Caco-2 (cell line): ENCODE data around the gene FBXO45. TPM values are rescaled to one million over a fixed set of nuclear protein-coding genes. Genes with fewer than 3 reads are reported as not detected.
"Not testable (repeated sequence)": the region's sequence is repeated elsewhere in the genome, so short reads cannot be mapped to it uniquely, and the experiment has no call there.

Experiments used
- BruUV-seq: library from RNA; stranded (reverse); fragments of 400-500 nt; replicated peaks from 2 replicates; lab custom pipeline; 2021; lab: Mats Ljungman, UMichigan
- CTCF ChIA-PET: fragments of 300-600 bp; sonication (Branson Sonifier 250); formaldehyde crosslinking; loops from one replicate; lab custom pipeline; 2022; ENCODE audit warnings: antibody characterized with exemption; lab: Charles Lee
- POLR2A ChIA-PET: fragments of 300-600 bp; sonication (Branson Sonifier 250); formaldehyde crosslinking; loops from one replicate; lab custom pipeline; 2022; ENCODE audit warnings: antibody characterized with exemption; lab: Charles Lee
- DNase-seq, 2 experiments: peaks; one replicate each; pipeline versions ENCODE4 v3.0.0 to v3.0.0-alpha.2; 2020 to 2022
- H3K27me3 ChIP-seq: replicated peaks from 2 replicates; pipeline ENCODE4 v1.6.0; 2011; ENCODE audit warnings: low read length; ENCODE audit not compliant: control insufficient read depth, insufficient read depth
- H3K36me3 ChIP-seq: 2 replicates; pipeline ENCODE4 v1.5.1; 2011; ENCODE audit warnings: low read length; ENCODE audit not compliant: control insufficient read depth, insufficient read depth
- H3K4me1 ChIP-seq: fragments of 250-450 bp; sonication (Bioruptor Pico); 2 replicates; pipeline ENCODE4 v1.5.1; 2020; ENCODE audit warnings: mild to moderate bottlenecking
- H3K4me3 ChIP-seq: 2 replicates; pipeline ENCODE4 v1.5.1; 2011; ENCODE audit warnings: low read depth, mild to moderate bottlenecking, control low read depth, low read length
- H3K9me3 ChIP-seq: fragments of 250-450 bp; sonication (Bioruptor Pico); 2 replicates; pipeline ENCODE4 v1.5.1; 2020; ENCODE audit warnings: mild to moderate bottlenecking, moderate library complexity
- H3K27ac Mint-ChIP-seq: one replicate; pipeline ENCODE4 v1.8.0; 2022; ENCODE audit warnings: mixed read lengths; ENCODE audit not compliant: unreplicated experiment
- H3K27me3 Mint-ChIP-seq: one replicate; pipeline ENCODE4 v1.8.0; 2022; ENCODE audit warnings: mixed read lengths; ENCODE audit not compliant: insufficient read depth, unreplicated experiment
- H3K36me3 Mint-ChIP-seq: one replicate; pipeline ENCODE4 v1.8.0; 2022; ENCODE audit warnings: mild to moderate bottlenecking, mixed read lengths; ENCODE audit not compliant: insufficient read depth, unreplicated experiment
- H3K4me1 Mint-ChIP-seq: one replicate; pipeline ENCODE4 v1.8.0; 2022; ENCODE audit warnings: low read depth, mixed read lengths; ENCODE audit not compliant: unreplicated experiment
- H3K4me3 Mint-ChIP-seq: one replicate; pipeline ENCODE4 v1.8.0; 2022; ENCODE audit warnings: mild to moderate bottlenecking, moderate library complexity, mixed read lengths; ENCODE audit not compliant: unreplicated experiment
- H3K9me3 Mint-ChIP-seq: one replicate; pipeline ENCODE4 v1.8.0; 2022; ENCODE audit warnings: mixed read lengths; ENCODE audit not compliant: unreplicated experiment
- CTCF ChIP-seq, 2 experiments: fragments of 200-600 bp in 1 of 2; IDR thresholded peaks; 1 replicate in 1 of 2; 2 replicates in 1 of 2; pipeline versions ENCODE4 v1.5.1 to v1.8.0; 2011 to 2022; ENCODE audit warnings: antibody characterized with exemption in 1 of 2, control low read depth in 1 of 2, inconsistent platforms in 1 of 2, low read depth in 1 of 2, low read length in 1 of 2, mild to moderate bottlenecking in 1 of 2, moderate library complexity in 1 of 2; ENCODE audit not compliant: insufficient read depth in 1 of 2, severe bottlenecking in 1 of 2, unreplicated experiment in 1 of 2
- intact Hi-C: fragments of 100-400 bp; cut with micrococcal nuclease; formaldehyde crosslinking; loops from one replicate; pipeline ENCODE4 v1.10.0; 2022; ENCODE audit not compliant: unreplicated experiment
- total RNA-seq: library from RNA; stranded (reverse); gene quantifications from 2 replicates; pipeline ENCODE4 v1.2.3, GENCODE V29; 2022

FBXO45 gene
- total RNA-seq, 1 experiment from 2014 or later: 15.8 TPM

- intact Hi-C loops: no loop called here
- peaks cover 11% of the 10 kb centered on the region for H3K9me3 Mint-ChIP-seq
- ChIA-PET CTCF (no interaction called here), POLR2A (no interaction called here)
- no peaks in the 10 kb centered on the region for H3K4me1 Mint-ChIP-seq
- H3K27me3 Mint-ChIP-seq: no peaks in the 10 kb centered on the region
- H3K36me3 ChIP-seq: no peaks in the 10 kb centered on the region
- DNase-seq: no peak
- no TSS peak for BruUV-seq
- no peak overlapping the region for H3K4me3 ChIP-seq
- no peaks in the 10 kb centered on the region for H3K27me3 ChIP-seq
- no peak overlapping the region for H3K4me3 Mint-ChIP-seq
- no peak overlapping the region for H3K27ac Mint-ChIP-seq
- no peak for TF ChIP-seq CTCF (IDR thresholded peaks at IDR 0.05; ENCODE audit: insufficient read depth in 1 of 2, low read depth in 1 of 2, low read length in 1 of 2, severe bottlenecking in 1 of 2, unreplicated experiment in 1 of 2)
- peaks cover 12% of the 10 kb centered on the region; the same call in 1 of the 2 replicates for H3K9me3 ChIP-seq
- no peaks in the 10 kb centered on the region for H3K36me3 Mint-ChIP-seq
- no peaks in the 10 kb centered on the region for H3K4me1 ChIP-seq
These were observed 21.9 kb upstream of the FBXO45 start for GRCh38 chr3:196546537-196546936.

- H3K4me1 Mint-ChIP-seq: no peaks in the 10 kb centered on the region
- POLR2A ChIA-PET: no interaction called here
- CTCF ChIA-PET: no interaction called here
- intact Hi-C loops: no loop called here
- H3K27me3 Mint-ChIP-seq: no peaks in the 10 kb centered on the region
- peaks cover 12% of the 10 kb centered on the region; the same call in 1 of the 2 replicates for H3K9me3 ChIP-seq
- no peak overlapping the region for H3K4me3 ChIP-seq
- H3K4me3 Mint-ChIP-seq: no peak overlapping the region
- H3K27me3 ChIP-seq: no peaks in the 10 kb centered on the region
- peaks cover 11% of the 10 kb centered on the region for H3K9me3 Mint-ChIP-seq
- DNase-seq: no peak
- BruUV-seq: no TSS peak
- no peak overlapping the region for H3K27ac Mint-ChIP-seq
- no peaks in the 10 kb centered on the region for H3K36me3 ChIP-seq
- no peak for TF ChIP-seq CTCF (IDR thresholded peaks at IDR 0.05; ENCODE audit: insufficient read depth in 1 of 2, low read depth in 1 of 2, low read length in 1 of 2, severe bottlenecking in 1 of 2, unreplicated experiment in 1 of 2)
- no peaks in the 10 kb centered on the region for H3K36me3 Mint-ChIP-seq
- H3K4me1 ChIP-seq: no peaks in the 10 kb centered on the region
These were observed 21.4 kb upstream of the FBXO45 start for GRCh38 chr3:196547067-196547466.

GRCh38 chr3:196549312-196549711 lies 19.1 kb upstream of the FBXO45 start:
- H3K27ac Mint-ChIP-seq, H3K4me1 Mint-ChIP-seq, H3K27me3 ChIP-seq, H3K4me3 Mint-ChIP-seq, H3K36me3 Mint-ChIP-seq, H3K36me3 ChIP-seq, intact Hi-C loops, BruUV-seq, CTCF ChIA-PET, DNase-seq, H3K4me3 ChIP-seq, H3K27me3 Mint-ChIP-seq, H3K4me1 ChIP-seq: not testable (repeated sequence)
- H3K9me3 ChIP-seq: peaks cover 12% of the 10 kb centered on the region; the same call in 1 of the 2 replicates
- POLR2A ChIA-PET: interaction anchor here (0.6 kb wide), 1 partner anchor 65 kb away, joined by 5 read pairs; no protein-coding TSS in a partner anchor
- peaks cover 11% of the 10 kb centered on the region for H3K9me3 Mint-ChIP-seq

GRCh38 chr3:196550172-196550571 lies 18.3 kb upstream of the FBXO45 start:
- CTCF ChIA-PET: not testable (repeated sequence)

More at GRCh38 chr3:196550172-196550571, 18.3 kb upstream of the FBXO45 start:
- peaks cover 12% of the 10 kb centered on the region; the same call in 1 of the 2 replicates for H3K9me3 ChIP-seq
- intact Hi-C loops, BruUV-seq, H3K27ac Mint-ChIP-seq, H3K4me1 ChIP-seq, H3K36me3 Mint-ChIP-seq, H3K27me3 ChIP-seq, H3K4me3 Mint-ChIP-seq, POLR2A ChIA-PET, H3K4me1 Mint-ChIP-seq, H3K36me3 ChIP-seq, DNase-seq, H3K27me3 Mint-ChIP-seq, H3K4me3 ChIP-seq: not testable (repeated sequence)
- peaks cover 11% of the 10 kb centered on the region for H3K9me3 Mint-ChIP-seq
